ENCODE measurements around the gene KIF9. TPM values are rescaled to one million over a fixed set of nuclear protein-coding genes. Genes with fewer than 3 reads are reported as not detected.

KIF9 gene
- total RNA-seq, 1 experiment from 2014 or later: 13.1 TPM

GRCh38 chr3:47261301-47261700 is 21.3 kb downstream of the KIF9 start:
- intact Hi-C loops (cut with micrococcal nuclease): no loop called here
- Histone ChIP-seq H3K4me1 (ENCODE audit: control insufficient read depth in 1 of 2, insufficient read depth in 2 of 2, low read length in 2 of 2) (peaks cover 3% of the 10 kb centered on the region in 2 experiments), H4K20me1 (ENCODE audit: insufficient read depth) (no peaks in the 10 kb centered on the region), H3K9ac (ENCODE audit: low read length) (no peak overlapping the region), H3K27me3 (ENCODE audit: insufficient read depth, low read length) (no peaks in the 10 kb centered on the region), H3K4me3 (replicated peaks in 1 of 2; ENCODE audit: low read depth in 1 of 2, low read length in 2 of 2) (no peak overlapping the region), H3K9me3 (ENCODE audit: control insufficient read depth in 1 of 2, insufficient read depth in 1 of 2, low read depth in 1 of 2, low read length in 2 of 2) (no peaks in the 10 kb centered on the region), H2AFZ (ENCODE audit: low read depth, low read length, poor library complexity, severe bottlenecking) (no peak overlapping the region), H3K4me2 (ENCODE audit: low read length) (no peak overlapping the region), H3K27ac (ENCODE audit: low read depth, low read length) (no peak overlapping the region), H3K79me2 (ENCODE audit: insufficient read depth, low read length) (no peaks in the 10 kb centered on the region), H3K36me3 (ENCODE audit: control insufficient read depth in 1 of 2, insufficient read depth in 2 of 2, low read length in 2 of 2) (no peaks in the 10 kb centered on the region), H3K9me2 (ENCODE audit: insufficient read depth) (no peaks in the 10 kb centered on the region)
- POLR2A ChIA-PET: no interaction called here
- no peak for DNase-seq (ENCODE audit: low read depth, low spot score)
- BruUV-seq (replicated peaks): no TSS peak
- no peak for TF ChIP-seq CTCF (IDR thresholded peaks at IDR 0.05 in 2 of 3, conservative IDR thresholded peaks at IDR 0.05 in 1 of 3; ENCODE audit: borderline replicate concordance in 1 of 3, insufficient read depth in 1 of 3, low read depth in 2 of 3, low read length in 2 of 3)
- no peak for TF ChIP-seq CBX3 (IDR thresholded peaks at IDR 0.05; ENCODE audit: low read depth)
- no peak for TF ChIP-seq JUND (IDR thresholded peaks at IDR 0.05)
- no peak for TF ChIP-seq POLR2A (IDR thresholded peaks at IDR 0.05; ENCODE audit: borderline replicate concordance, extremely low read depth, insufficient read depth, insufficient read length)
- TF ChIP-seq ATF3 (IDR thresholded peaks at IDR 0.05): no peak
- no peak for TF ChIP-seq POLR2AphosphoS5 (IDR thresholded peaks at IDR 0.05; ENCODE audit: low read depth, low read length)
- TF ChIP-seq FOSL1 (IDR thresholded peaks at IDR 0.05; ENCODE audit: low read depth): no peak
- TF ChIP-seq EGR1 (IDR thresholded peaks at IDR 0.05; ENCODE audit: low read depth): no peak
- TF ChIP-seq MAX (IDR thresholded peaks at IDR 0.05): no peak
- no peak for TF ChIP-seq YY1 (IDR thresholded peaks at IDR 0.05; ENCODE audit: extremely low read depth, insufficient replicate concordance, low read depth, low read length)
- no peak for TF ChIP-seq SRF (IDR thresholded peaks at IDR 0.05; ENCODE audit: low read depth)
- TF ChIP-seq ELF1 (IDR thresholded peaks at IDR 0.05; ENCODE audit: borderline replicate concordance, low read depth): no peak
- no peak for TF ChIP-seq REST (IDR thresholded peaks at IDR 0.05; ENCODE audit: low read depth)
- TF ChIP-seq EZH2phosphoT487 (IDR thresholded peaks at IDR 0.05; ENCODE audit: borderline replicate concordance): no peak
- no peak for TF ChIP-seq ZBTB33 (IDR thresholded peaks at IDR 0.05; ENCODE audit: extremely low read depth, insufficient replicate concordance, low read length)
- no peak for TF ChIP-seq SP1 (IDR thresholded peaks at IDR 0.05; ENCODE audit: low read depth)
- no peak for TF ChIP-seq RAD21 (IDR thresholded peaks at IDR 0.05; ENCODE audit: low read depth)
- TF ChIP-seq ZNF274 (IDR thresholded peaks at IDR 0.05; ENCODE audit: low read depth, low read length): no peak
- no peak for TF ChIP-seq CEBPB (IDR thresholded peaks at IDR 0.05; ENCODE audit: low read depth)
- CTCF ChIA-PET: no interaction called here
- RAD21 ChIA-PET (ENCODE audit: low non-redundant PET in 1 of 2, low total read pairs in 2 of 2, uncharacterized antibody in 2 of 2, unreplicated experiment in 2 of 2): no interaction called here
- ATAC-seq: no peak
